Embryonic facial prominence (tissue), 1 donor: Measurements from ENCODE around the gene DDX1.

Experiments
- DNase-seq: peaks from one replicate; pipeline ENCODE4 v3.0.0-alpha.2; 2016; ENCODE audit errors: extremely low spot score

Gene DDX1

DNA sequence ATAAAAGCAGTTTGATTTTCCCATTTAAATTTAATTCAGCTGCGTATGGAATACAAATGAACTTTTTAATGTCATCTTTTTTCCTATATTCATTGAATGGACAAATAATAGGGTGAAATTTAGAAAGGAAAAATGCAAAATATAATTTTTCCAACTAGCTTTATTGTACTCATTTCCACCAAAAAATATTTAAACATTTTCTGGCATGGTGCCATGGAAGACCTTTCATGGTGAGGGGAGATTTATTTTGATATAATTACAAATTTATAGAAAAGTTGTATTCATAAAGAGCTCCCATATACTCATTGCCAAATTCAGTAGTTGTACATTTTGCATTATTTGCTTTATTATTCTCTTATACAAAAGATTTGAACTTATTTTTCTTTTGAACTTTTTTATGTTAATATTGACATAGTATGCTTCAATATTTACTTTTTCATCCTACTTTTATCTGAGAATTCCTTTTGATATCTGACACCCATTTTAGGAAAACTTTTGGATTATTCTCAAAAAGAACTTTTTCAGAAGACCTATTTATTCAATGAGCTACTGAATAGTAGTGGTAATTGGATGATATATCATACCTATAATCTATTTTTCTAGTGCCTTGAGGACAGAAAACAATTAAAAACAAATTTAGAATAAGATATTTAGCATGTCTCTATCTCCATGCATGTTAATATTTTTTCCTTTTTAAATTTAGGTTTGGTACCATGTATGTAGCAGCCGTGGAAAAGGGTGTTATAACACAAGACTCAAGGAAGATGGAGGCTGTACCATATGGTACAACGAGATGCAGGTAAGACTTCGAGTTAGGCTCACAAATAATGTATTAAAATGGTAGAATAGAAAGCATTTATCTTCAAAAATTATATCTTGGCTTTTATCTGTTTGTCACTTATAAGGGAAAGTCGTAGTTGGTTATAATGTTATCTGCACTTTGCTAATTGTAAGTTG lies 37.5 kb downstream of the DDX1 start:
- DNase-seq = no peak

DNA sequence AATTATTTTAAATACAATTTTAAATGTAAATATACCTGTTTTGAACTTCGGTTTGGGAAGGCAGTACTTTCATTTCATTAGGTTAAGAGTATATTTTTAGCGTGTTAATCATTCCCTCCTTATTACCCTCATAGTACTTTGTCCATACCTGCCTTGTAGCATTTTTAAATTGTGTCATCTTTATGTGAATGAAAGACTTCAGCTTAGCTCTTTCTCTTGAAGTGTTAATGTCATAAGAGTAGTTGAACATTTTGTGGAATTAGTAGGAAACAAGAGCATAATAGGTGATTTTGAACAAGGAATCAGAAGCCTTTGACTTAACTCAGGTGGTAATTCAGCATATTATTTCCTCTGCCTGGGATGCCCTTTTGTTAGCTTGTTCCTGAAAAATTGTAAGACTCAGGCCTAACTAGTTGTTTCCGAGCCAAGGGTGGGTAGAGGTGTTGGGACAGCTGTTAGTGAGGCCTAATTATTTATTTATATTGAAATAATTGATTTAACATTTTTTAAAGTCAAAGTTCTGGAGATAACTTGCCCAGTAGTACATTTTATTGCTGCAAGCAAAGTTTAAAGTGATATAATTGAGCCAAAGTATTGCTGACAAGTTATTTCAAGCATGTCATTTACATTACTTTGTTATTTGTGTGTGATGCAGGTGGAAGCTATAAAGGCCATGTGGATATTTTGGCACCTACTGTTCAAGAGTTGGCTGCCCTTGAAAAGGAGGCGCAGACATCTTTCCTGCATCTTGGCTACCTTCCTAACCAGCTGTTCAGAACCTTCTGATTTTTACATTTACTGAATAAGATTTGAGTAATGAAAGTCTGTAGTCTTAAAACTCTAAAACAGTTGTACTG lies 38.7 kb downstream of the DDX1 start:
- DNase-seq = peak; percentile 23

DNA sequence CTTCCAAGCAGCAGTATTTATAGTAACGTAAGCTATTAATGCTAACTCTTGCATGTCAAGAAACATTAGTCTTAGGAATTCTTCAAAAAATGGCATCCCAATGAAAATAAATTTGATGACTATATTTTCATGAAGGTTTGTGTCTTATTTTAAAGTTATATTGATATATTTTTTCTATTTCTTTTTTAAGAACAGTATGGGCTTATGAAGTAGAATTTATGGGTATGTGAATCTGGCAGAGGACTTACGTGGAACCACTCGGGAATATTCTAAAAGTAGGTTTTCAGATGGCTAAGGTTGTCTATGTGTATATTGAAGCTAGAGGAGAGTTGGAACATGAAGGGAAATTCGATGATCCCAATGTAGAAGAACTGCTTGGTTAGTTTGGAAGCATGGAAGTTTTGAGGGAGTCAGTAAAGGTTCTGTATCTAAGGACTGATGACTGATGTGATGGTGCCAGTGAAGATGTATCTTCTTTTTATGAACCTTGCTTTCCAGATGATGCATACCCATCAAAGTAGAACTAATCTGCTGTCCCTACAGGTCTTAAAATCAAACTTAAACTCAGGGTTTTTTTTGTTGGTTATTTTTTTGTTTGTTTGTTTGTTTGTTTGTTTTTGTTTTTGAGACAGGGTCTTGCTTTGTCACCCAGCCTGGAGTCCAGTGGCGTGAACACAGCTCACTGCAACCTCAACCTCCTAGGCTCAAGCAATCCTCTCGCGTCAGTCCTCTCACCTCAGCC lies 39.5 kb downstream of the DDX1 start:
- DNase-seq = no peak

DNA sequence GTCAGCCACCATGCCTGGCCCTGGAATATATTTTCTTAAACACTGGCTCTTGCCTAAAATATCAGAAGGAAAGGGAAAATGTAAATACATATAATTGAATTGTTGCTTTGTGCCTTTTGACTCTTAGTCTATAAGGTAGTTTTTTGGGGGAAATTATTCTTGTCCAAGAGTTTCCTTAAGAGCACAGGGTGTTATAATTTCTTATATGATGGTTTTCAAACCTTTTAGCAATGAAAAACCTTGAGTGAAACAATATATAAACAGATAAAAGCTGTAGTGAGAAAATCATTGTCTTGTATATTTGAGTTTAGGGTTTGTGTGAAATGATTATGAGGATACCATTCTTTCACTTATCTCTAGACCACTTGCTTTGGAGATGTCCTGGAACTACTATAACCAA lies 40.2 kb downstream of the DDX1 start:
- DNase-seq = no peak

DNA sequence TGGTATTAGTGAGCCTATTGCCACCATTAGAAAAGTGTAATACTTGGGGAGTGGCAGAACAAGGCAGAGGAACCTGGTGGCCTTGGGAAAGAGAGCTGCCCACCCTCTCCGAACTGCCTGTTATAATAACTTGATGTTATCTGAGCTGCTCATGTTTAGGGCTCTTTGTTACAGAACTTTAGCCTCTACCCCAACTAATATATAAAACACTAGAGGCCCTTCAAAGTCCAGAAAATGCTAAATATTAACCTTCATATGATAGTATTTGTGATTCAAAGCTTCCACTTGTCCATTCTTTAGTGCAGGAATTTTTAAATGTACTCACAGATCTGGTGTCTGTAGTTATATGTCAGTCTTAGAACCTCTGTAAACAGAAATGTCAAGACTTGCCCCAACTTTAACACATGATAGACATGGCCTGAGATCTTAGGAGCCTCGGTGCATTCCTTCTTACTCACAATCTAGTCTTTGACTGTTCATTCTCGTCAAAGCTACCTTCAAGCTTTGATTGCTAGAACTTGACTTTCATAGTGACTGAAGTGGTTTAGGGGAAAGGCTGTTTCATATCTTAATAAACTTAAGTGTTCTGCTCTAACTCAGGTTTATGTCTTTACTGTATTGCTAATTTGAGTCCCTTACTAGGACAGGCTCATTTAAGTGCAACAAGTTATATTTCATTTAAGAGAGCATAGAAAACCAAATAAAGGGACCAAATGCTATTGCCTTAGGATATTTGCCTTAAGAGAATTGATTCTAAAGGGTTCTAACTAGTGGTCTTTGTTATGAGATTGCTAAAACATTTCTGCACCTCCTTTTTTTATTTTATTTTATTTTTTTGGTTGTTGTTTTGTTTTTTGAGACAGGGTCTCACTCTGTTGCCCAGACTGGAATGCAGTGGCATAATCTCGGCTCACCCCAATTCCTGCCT lies 41.6 kb downstream of the DDX1 start:
- DNase-seq = no peak

DNA sequence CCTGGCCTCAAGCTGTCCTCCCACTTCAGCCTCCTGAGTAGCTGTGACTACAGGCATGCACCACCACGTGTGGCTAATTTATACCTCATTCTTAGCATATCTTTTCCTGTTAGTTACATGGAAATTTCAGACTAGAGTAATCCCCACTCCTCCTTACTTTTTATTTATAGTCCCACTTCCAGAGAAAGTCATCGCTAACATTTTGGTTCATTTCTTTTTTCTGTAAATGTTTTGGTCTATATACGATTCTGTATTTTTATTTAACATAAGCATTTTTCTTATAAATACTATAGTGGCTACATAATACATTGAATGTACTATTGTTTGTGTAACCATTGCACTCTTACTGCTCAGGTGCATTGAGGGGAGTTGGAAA lies 42.3 kb downstream of the DDX1 start:
- DNase-seq = no peak

DNA sequence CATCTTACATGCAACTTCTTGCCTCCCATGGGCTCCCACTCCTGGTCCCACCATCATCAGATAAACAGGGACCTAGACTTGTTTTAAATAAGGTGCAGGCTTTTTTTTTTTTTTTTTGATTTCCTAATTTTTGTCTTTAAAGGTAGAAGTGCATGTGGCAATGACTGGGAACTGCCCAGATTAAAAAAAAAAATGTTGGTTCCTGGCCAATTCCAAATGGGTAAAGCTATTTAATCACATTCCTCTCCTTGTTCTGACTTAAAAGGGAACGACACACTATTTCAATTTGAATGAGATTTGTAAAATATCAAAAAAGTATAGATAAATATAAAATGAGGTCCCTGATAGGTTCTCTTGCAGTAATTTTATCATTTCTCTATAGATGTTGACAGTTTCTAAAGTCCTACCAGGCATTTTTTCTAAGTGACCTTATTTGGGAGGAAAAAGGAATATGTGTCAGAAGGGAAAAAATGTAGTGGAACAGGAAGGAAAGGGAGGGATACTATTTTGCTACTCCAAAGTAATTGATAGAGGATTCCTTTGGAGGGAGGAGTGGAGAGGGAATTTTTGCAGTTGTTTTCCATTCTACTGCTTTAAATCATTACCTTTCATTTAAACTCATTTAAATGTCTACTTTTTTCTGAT lies 43.3 kb downstream of the DDX1 start:
- no peak for DNase-seq

DNA sequence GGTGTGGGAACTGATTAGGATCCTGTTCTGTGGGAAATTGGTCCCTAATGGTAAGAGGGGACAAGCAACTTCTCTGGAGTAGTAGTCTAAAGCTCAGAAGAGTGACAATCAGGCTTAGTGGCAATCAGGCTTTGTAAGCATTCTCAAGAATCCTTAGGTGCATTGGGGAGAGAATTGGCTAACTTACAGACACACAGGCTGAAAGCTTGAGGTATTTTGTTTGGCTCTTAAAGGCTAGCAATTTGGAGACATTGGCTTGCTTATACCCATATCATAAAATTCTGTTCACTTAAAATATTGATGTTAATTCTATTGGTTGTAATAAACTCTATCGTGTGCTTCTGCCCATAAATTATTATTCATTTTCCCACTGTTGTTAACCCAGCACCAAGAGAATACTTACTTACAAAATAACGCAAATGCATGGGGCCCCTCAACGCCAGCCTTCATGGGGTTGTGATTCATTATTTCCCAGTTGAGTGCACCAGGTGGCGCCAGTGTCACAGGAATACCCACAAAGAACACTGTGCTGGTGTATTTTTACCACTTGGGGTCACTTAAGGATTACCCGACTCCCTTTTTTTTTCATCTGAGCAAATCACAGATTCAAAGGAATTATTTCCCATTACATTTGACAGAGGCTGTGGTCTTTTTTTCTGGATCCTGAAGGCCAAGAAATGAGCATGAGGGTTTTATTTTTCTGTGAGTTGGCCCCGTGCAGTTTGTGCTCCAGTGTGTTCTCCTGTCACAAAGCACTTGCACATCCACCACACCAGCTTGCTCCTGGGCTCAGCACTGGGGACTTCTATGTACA lies 45.5 kb downstream of the DDX1 start:
- peak; percentile 52 for DNase-seq

DNA sequence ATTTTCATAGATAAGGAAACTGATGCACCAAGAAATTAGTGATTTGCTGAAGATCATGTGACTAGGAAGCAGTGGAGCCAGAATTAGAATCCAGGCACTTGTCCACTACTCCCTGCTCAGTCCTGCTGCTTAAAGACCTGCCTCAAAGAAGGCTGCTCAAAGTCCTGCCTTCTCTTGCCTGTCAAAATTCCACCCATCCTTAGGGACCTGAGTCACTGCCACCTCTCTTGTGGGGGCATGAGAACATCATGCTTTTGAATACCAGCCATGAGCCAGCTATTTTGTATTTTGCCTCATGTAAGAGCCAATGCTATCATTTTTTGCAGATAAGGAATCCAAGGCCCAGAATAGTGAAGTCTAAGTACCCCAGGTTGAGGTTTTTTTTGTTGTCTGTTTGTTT lies 47.1 kb downstream of the DDX1 start:
- DNase-seq = no peak

DNA sequence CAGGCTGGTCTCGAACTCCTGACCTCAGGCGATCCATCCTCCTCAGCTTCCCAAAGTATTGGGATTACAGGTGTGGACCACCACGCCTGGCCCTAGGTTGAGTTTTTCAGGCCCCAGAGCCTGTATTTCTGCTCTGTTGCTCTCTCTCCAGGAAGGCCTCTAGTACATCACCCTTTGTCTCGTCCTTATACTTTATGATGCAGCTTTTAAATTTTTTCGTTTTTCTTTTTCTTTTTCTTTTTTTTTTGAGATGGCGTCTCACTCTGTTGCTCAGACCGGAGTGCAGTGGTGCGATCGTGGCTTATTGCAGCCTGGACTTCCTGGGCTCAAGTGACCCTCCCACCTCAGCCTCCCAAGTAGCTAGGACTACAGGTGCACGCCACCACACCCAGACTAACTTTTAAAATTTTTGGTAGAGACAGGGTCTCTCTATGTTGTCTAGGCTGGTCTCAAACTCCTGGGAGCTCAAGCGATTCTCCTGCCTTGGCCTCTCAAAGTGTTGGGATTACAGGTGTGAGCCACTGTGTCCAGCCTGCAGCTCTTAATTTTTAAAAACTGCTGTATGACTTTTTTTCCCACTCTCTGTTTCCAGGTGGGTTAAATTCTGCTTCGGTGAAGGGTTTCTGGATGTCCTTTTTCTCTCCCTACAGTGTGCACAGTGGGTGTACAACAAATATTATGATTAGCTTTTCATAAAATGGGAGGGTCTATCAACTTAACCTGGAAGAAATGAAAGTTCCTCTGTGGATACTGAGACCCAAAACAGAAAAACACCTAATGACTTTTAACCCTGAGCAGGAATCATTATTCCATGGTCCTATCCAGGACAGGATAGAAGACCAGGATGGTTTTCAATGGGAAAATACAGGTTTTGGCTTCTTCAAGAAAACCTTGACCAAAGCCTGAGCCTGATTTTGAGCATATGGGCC lies 47.9 kb downstream of the DDX1 start:
- no peak for DNase-seq

DNA sequence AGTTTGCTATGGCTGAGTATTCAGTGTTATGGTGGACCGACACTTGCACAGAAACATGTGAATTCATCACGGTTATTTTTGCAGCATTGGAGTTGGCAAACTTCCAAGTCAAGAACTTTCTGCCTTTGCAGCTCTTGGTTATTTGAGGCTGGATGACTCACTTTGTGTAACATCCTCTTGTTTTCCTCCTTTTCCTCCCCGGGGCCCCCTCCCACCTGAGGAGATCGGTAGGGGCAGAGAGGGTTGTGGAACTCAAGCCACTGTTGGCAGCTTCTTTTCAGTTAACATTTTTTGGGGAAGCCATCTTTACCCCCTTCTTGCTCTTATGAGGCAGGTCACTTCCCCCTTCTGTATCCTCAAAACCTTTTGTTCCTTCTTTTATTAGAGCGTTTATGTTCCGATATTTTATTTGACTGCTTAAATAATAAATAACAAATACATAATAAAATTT lies 48.6 kb downstream of the DDX1 start:
- DNase-seq = peak; percentile 8

DNA sequence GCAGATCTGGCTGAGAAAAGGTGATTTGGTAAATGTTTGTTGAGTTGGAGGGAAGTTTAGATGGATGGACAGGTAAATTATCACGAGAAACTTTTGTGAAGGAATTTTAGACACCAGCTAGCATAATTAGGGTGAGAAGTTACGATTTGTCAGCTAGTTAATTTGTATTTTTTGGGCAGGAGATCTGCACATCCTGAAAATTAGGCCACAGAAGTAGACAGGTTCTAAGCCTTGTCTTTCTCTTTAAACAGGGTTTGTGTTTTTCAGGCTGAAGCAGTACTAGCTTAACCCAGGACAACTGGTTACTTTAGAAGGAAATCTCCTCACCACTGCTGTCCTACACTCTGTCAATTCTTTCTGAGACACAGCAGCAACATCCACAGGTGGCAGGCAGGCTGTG lies 49.1 kb downstream of the DDX1 start:
- DNase-seq = no peak

DNA sequence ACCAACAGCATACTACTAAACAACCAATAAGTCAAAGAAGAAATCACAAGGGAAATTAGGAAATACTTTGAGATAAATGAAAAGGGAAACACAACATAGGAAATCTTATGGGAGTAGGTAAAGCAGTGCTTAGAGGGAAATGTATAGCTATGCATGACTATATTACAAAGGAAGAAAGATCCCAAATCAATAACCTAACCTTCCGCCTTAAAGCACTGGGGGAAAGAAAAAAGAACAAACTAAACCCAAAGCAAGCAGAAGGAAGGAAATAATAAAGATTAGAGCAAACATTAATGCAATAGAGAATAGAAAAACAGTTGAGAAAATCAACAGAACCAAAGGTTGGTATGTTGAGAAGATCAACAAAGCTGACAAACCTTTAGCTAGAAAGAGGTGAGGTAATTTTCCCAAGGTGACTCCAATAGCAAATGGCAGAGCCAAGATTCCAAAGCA lies 49.9 kb downstream of the DDX1 start:
- no peak for DNase-seq

DNA sequence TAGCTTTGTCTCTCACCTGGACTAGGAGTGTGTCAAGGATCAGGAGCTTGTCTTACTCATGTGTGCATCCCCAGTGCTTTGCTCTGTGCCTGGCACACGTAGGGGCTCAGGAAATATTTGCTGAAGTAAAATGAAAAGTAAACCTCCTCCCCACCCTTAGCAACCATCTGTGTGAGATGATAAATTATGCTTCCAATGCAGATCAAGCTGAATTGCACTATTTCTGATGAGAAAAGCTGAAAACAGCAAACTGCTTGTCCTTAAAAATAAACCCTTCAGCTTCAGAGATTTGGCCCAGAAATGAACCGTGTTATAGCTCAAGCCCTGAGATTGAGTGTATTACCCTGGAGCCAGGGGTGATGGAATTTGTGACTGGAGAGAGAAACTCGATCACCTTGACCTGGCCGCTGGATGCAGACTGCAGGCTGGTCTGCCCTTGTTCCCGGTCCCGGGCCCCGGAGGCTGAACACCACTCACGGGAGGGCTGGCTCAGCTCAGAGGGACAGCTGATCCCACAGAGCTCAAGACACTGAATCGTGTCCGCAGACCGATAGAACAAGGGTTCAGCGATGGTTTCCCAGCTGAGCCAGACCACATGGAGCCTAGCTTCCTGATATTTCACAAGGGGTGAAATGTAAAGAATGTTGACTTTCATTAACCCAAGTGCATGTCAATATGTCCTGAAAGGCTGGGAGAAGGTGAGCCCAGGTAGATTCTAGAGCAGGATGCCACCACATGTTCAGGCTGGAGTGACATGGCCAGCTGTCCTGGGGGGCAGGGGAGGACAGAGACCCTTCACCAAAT lies 50.5 kb downstream of the DDX1 start:
- no peak for DNase-seq

DNA sequence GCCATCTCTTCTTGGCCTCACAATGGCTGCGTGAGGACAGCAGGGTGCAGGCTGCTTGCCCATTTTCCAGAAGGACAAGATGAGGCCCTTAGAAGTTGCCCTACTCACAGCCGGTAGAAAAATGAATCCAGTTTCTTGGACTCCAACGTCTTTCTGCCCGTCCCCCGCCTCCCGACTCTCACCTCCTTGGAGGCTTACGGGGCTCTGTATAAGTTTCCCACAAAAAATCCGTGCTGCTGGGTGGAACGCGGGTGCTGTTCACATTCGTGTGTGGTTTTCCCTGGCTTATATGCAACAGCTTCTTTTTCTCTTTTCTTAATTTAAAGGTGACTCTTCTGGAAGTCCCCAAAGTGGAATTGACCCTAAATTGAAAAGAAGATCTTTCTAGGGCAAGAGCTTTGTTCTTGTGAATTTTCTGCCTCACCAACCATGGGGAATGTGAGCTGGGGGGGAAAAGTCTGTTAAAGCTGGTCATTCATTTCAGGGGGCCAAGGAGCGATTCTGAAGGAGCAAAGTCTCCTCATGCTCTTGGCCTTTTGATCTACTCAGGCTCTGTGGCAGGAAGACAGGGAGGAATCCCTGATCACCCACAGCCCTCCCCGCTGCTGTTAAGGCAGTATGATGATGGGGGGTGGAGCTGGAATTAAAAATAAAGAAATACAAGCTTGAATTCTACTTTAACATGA lies 51.3 kb downstream of the DDX1 start:
- no peak for DNase-seq

DNA sequence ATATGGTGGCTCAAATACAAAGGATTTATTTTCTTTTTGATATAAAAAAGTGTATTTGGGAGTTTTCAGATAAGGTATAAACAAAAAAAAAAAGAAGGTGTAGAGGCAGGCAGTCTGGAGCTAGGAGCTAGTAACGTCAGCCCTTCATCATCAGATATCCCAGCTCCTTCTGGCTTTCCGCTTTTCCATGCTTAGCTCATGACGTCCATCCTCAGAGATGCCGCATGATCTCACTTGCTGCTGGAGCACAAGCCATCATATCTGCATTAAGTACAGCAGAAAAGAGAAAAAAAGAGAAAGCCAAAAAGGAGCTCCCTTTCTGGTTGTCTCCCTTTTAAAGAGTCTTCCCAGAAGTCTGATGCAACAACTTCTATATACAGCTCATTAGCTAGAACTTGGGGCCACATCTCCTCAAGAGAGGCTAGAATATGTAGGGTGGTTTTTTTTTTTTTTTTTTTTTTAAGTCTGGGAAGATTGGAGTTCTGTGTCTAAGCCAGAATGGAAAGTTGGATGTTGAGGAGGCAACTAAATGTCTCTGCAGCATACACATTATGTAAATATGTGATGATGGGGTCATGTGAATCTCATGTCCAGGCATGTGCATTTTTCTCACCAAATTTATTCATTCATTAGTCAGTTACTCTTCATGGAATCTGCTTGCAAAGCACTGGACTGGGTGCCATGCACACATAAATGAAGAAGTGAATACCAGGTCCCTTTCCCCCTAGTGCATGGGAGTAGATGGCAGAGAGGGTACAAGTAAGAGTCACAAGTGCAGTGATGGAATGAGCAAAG lies 52.3 kb downstream of the DDX1 start:
- no peak for DNase-seq
